22Rv1 (cell line): ENCODE data around the gene FRMD3.

Experiments
- CTCF ChIP-seq: fragments of 450-650 bp; IDR thresholded peaks from 2 replicates; pipeline ENCODE4 v1.5.1; 2017; ENCODE audit warnings: mild to moderate bottlenecking
- ZFX ChIP-seq: fragments of 450-650 bp; IDR thresholded peaks from 2 replicates; pipeline ENCODE4 v1.6.1; 2017; ENCODE audit warnings: antibody characterized with exemption, borderline replicate concordance

DNA sequence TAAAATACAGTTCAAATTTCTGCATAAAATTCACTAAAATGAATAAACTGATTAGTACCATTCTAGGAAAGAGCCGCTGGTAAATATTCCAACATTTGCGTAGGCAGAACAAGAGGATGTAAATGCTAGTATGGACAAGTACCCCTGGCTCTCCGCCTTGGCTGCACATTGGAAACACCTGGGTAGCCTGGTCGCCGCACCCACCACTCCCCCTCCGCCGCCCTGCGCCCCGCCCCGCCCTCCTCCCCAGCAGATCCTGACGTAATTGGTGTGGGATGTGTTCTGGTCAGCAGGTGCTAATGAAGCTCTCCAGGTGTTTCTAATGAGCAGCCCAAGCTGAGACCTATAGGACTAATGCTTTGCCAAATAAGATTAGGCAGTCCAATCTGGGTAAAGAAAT is 225.7 kb downstream of the FRMD3 start:
- no peak for TF ChIP-seq CTCF
- TF ChIP-seq ZFX = no peak
